Astrocyte (in vitro differentiated cells and primary cell): ENCODE measurements around the gene ZBTB46. TPM values are rescaled to one million over a fixed set of nuclear protein-coding genes. Genes with fewer than 3 reads are reported as not detected.
"Not testable (repeated sequence)": the region's sequence is repeated elsewhere in the genome, so short reads cannot be mapped to it uniquely, and the experiment has no call there.

Experiments
- DNase-seq: peaks from one replicate; pipeline ENCODE4 v3.0.0-alpha.2; 2010; ENCODE audit warnings: low read depth
- FAIRE-seq: peaks from 2 replicates; lab custom pipeline; 2011; peaks lifted over from hg19 to GRCh38; lab: Jason Lieb, UNC
- H2AFZ ChIP-seq: 2 replicates; pipeline ENCODE4 v1.6.0; 2012; ENCODE audit warnings: low read depth, low read length, inconsistent platforms
- H3K27ac ChIP-seq: 2 replicates; pipeline ENCODE4 v1.5.1; 2011; ENCODE audit warnings: low read depth, low read length, inconsistent platforms
- H3K27me3 ChIP-seq: 2 replicates; pipeline ENCODE4 v1.6.0; 2011; ENCODE audit warnings: low read length, inconsistent platforms; ENCODE audit not compliant: insufficient read depth
- H3K36me3 ChIP-seq: 2 replicates; pipeline ENCODE4 v1.5.1; 2011; ENCODE audit warnings: low read length, inconsistent platforms; ENCODE audit not compliant: insufficient read depth
- H3K4me1 ChIP-seq: 2 replicates; pipeline ENCODE4 v1.5.1; 2011; ENCODE audit warnings: low read length, inconsistent platforms; ENCODE audit not compliant: insufficient read depth
- H3K4me2 ChIP-seq: 2 replicates; pipeline ENCODE4 v1.6.0; 2012; ENCODE audit warnings: low read length, inconsistent platforms
- H3K4me3 ChIP-seq: 2 replicates; pipeline ENCODE4 v1.5.1; 2011; ENCODE audit warnings: low read depth, mild to moderate bottlenecking, low read length, inconsistent platforms; ENCODE audit not compliant: insufficient read depth
- H3K79me2 ChIP-seq: 2 replicates; pipeline ENCODE4 v1.6.0; 2012; ENCODE audit warnings: mild to moderate bottlenecking, low read length, inconsistent platforms; ENCODE audit not compliant: insufficient read depth
- H3K9ac ChIP-seq: 2 replicates; pipeline ENCODE4 v1.6.0; 2012; ENCODE audit warnings: mild to moderate bottlenecking, low read length, inconsistent platforms
- H3K9me3 ChIP-seq: 2 replicates; pipeline ENCODE4 v1.5.1; 2012; ENCODE audit warnings: low read depth, mild to moderate bottlenecking, low read length, inconsistent platforms; ENCODE audit not compliant: insufficient read depth
- H4K20me1 ChIP-seq: 2 replicates; pipeline ENCODE4 v1.6.0; 2012; ENCODE audit warnings: low read length, inconsistent platforms; ENCODE audit not compliant: insufficient read depth
- H3K27ac Mint-ChIP-seq: one replicate; pipeline ENCODE4 v1.8.0; 2021; ENCODE audit warnings: mild to moderate bottlenecking, mixed read lengths; ENCODE audit not compliant: unreplicated experiment
- H3K27me3 Mint-ChIP-seq: one replicate; pipeline ENCODE4 v1.8.0; 2021; ENCODE audit warnings: low read depth, mixed read lengths; ENCODE audit not compliant: unreplicated experiment
- H3K36me3 Mint-ChIP-seq: one replicate; pipeline ENCODE4 v1.8.0; 2021; ENCODE audit warnings: low read depth, mixed read lengths; ENCODE audit not compliant: unreplicated experiment
- H3K4me1 Mint-ChIP-seq: one replicate; pipeline ENCODE4 v1.8.0; 2021; ENCODE audit warnings: low read depth, mixed read lengths; ENCODE audit not compliant: unreplicated experiment
- H3K4me3 Mint-ChIP-seq: one replicate; pipeline ENCODE4 v1.8.0; 2021; ENCODE audit warnings: mild to moderate bottlenecking, moderate library complexity, mixed read lengths; ENCODE audit not compliant: unreplicated experiment
- H3K9me3 Mint-ChIP-seq: one replicate; pipeline ENCODE4 v1.8.0; 2021; ENCODE audit warnings: mild to moderate bottlenecking, mixed read lengths; ENCODE audit not compliant: unreplicated experiment
- CTCF ChIP-seq: IDR thresholded peaks from 2 replicates; pipeline ENCODE4 v1.5.1; 2011; ENCODE audit warnings: low read depth, mild to moderate bottlenecking, inconsistent platforms, low read length, moderate library complexity; ENCODE audit not compliant: insufficient read depth
- EZH2 ChIP-seq: IDR thresholded peaks from 2 replicates; pipeline ENCODE4 v1.6.1; 2012; ENCODE audit warnings: mild to moderate bottlenecking, low read length, inconsistent platforms; ENCODE audit not compliant: insufficient read depth
- total RNA-seq: library from RNA; stranded (reverse); gene quantifications from 2 replicates; pipeline ENCODE4 v1.2.1, GENCODE V29; 2021

The ZBTB46 gene
- total RNA-seq, 1 donor from 2014 or later: 13.9 TPM

GRCh38 chr20:63854766-63855362, 23.8 kb upstream of the ZBTB46 start:
- H3K9me3 Mint-ChIP-seq: no peaks in the 10 kb centered on the region
- Histone ChIP-seq H3K4me3 (peak overlapping the region; percentile 10), H3K79me2 (no peaks in the 10 kb centered on the region), H3K4me1 (peaks cover 32% of the 10 kb centered on the region), H3K4me2 (peak overlapping the region; percentile 67), H4K20me1 (no peaks in the 10 kb centered on the region), H3K36me3 (no peaks in the 10 kb centered on the region), H3K9me3 (no peaks in the 10 kb centered on the region), H3K27me3 (peaks cover 4% of the 10 kb centered on the region), H3K27ac (no peak overlapping the region), H2AFZ (peak overlapping the region; percentile 47), H3K9ac (peak overlapping the region; percentile 14)
- H3K27ac Mint-ChIP-seq: no peak overlapping the region
- DNase-seq: no peak
- FAIRE-seq: no peak
- peaks cover 2% of the 10 kb centered on the region for H3K36me3 Mint-ChIP-seq
- peaks cover 6% of the 10 kb centered on the region for H3K4me1 Mint-ChIP-seq
- no peak overlapping the region for H3K4me3 Mint-ChIP-seq
- H3K27me3 Mint-ChIP-seq: no peaks in the 10 kb centered on the region
- TF ChIP-seq CTCF: no peak
- TF ChIP-seq EZH2: no peak

DNA sequence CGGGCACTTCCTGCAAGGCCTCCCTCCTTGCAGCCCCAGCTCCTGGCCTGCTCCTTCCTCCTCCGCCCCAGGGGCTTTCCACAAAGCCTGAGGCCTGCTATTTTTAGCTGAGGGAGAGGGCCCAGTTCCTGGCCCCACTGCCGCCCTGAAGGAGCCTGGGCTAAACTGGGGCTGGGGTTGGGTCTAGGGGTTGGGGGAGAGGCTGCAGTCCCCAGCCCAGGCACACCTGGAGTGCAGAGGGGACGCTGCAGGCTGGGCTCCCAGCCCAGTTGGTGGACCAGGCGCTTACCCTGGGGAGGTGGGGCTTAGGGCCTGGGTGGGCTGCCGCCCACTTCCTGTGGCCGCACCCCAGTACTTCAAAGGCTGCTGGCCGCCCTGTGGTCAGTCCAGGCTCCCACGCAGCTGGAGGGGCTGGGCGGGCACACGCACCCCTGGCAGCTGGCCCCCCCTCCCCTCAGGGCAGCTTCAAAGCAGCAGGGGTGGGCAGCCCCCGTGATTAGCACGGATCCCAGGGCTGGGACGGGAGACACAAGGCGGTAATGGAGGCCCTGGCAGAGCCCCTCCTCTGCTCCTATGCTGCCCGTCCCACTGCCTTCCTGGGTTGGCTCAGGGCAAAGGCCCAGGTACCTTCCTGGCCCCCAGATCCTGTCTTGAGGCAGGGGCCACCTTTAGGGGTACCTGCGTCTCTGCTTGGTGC, 23.2 kb upstream of the ZBTB46 start:
- Histone ChIP-seq H3K36me3 (no peaks in the 10 kb centered on the region), H3K27ac (no peak overlapping the region), H3K79me2 (no peaks in the 10 kb centered on the region), H3K4me1 (peaks cover 32% of the 10 kb centered on the region), H3K27me3 (peaks cover 4% of the 10 kb centered on the region), H3K9ac (peak overlapping the region; percentile 14), H2AFZ (peak overlapping the region; percentile 47), H3K9me3 (no peaks in the 10 kb centered on the region), H4K20me1 (no peaks in the 10 kb centered on the region), H3K4me3 (no peak overlapping the region), H3K4me2 (peak overlapping the region; percentile 67)
- no peaks in the 10 kb centered on the region for H3K36me3 Mint-ChIP-seq
- H3K27me3 Mint-ChIP-seq: no peaks in the 10 kb centered on the region
- H3K4me3 Mint-ChIP-seq: no peak overlapping the region
- no peaks in the 10 kb centered on the region for H3K9me3 Mint-ChIP-seq
- no peak for TF ChIP-seq CTCF
- no peak for TF ChIP-seq EZH2
- no peak overlapping the region for H3K27ac Mint-ChIP-seq
- peaks cover 6% of the 10 kb centered on the region for H3K4me1 Mint-ChIP-seq
- no peak for FAIRE-seq
- no peak for DNase-seq

DNA sequence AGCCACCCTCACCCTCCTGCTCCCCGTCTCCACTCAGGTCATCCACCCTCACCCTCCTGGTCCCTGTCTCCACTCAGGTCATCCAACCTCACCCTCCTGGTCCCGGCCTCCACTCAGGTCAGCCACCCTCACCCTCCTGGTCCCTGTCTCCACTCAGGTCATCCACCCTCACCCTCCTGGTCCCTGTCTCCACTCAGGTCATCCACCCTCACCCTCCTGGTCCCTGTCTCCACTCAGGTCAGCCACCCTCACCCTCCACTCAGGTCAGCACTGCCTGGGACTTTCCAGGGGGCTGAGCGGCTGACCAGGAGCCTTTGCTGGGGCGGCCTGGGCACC, 22.6 kb upstream of the ZBTB46 start:
- not testable (repeated sequence) for H3K27ac ChIP-seq, FAIRE-seq, H3K4me3 Mint-ChIP-seq, H4K20me1 ChIP-seq, H3K9me3 ChIP-seq, H3K9ac ChIP-seq, H3K4me1 Mint-ChIP-seq, H3K27me3 ChIP-seq, DNase-seq, H3K36me3 Mint-ChIP-seq, H3K27ac Mint-ChIP-seq, H3K4me3 ChIP-seq, H3K36me3 ChIP-seq, H3K9me3 Mint-ChIP-seq, H3K4me2 ChIP-seq, H3K27me3 Mint-ChIP-seq, H2AFZ ChIP-seq, H3K79me2 ChIP-seq
- peaks cover 28% of the 10 kb centered on the region for H3K4me1 ChIP-seq

GRCh38 chr20:63851548-63851943, 20.5 kb upstream of the ZBTB46 start:
- not testable (repeated sequence) for H3K4me3 Mint-ChIP-seq, H3K4me1 Mint-ChIP-seq, H3K27ac ChIP-seq, H3K27ac Mint-ChIP-seq, H3K79me2 ChIP-seq, H3K36me3 ChIP-seq, H3K9ac ChIP-seq, H3K27me3 ChIP-seq, H4K20me1 ChIP-seq, H2AFZ ChIP-seq, H3K4me3 ChIP-seq, FAIRE-seq, H3K9me3 Mint-ChIP-seq, H3K9me3 ChIP-seq, H3K36me3 Mint-ChIP-seq, H3K27me3 Mint-ChIP-seq, H3K4me2 ChIP-seq, DNase-seq
- peaks cover 33% of the 10 kb centered on the region for H3K4me1 ChIP-seq
